Tibial artery (tissue), 4 donors: Measurements from ENCODE around the gene CCDC138.
A peak's percentile ranks its signal among the peaks of the same experiment; 100 is the strongest.
"Not testable (repeated sequence)": the region's sequence is repeated elsewhere in the genome, so short reads cannot be mapped to it uniquely, and the experiment has no call there.

Experiments used
- DNase-seq, 2 donors: peaks; one replicate each; pipeline ENCODE4 v3.0.0-alpha.2; 2019
- H3K27ac ChIP-seq, 2 donors: fragments of 200-600 bp; sonication (generic) in 1 of 2; 1 replicate in 1 of 2; 2 replicates in 1 of 2; pipeline ENCODE4 v1.5.1; 2018 to 2019; ENCODE audit warnings: mild to moderate bottlenecking in 1 of 2
- H3K27me3 ChIP-seq, 2 donors: fragments of 200-600 bp; sonication (generic) in 1 of 2; one replicate each; pipeline versions ENCODE4 v1.5.1 to v1.6.0; 2016 to 2019
- H3K36me3 ChIP-seq, 3 donors: fragments of 200-600 bp; sonication (generic) in 2 of 3; one replicate each; pipeline ENCODE4 v1.5.1; 2016 to 2019; ENCODE audit warnings: mild to moderate bottlenecking in 2 of 3
- H3K4me1 ChIP-seq, 4 donors: fragments of 200-600 bp; sonication (generic) in 2 of 4; 1 replicate in 3 of 4; 2 replicates in 1 of 4; pipeline ENCODE4 v1.5.1; 2016 to 2019
- H3K4me3 ChIP-seq, 2 donors: fragments of 200-600 bp; sonication (generic) in 1 of 2; 1 replicate in 1 of 2; 2 replicates in 1 of 2; pipeline ENCODE4 v1.5.1; 2018 to 2019; ENCODE audit warnings: mild to moderate bottlenecking in 2 of 2
- H3K9me3 ChIP-seq, 3 donors: fragments of 200-600 bp; sonication (generic) in 1 of 3; one replicate each; pipeline ENCODE4 v1.5.1; 2016 to 2019
- intact Hi-C: fragments of 100-400 bp; cut with DNase I; formaldehyde crosslinking; loops from one replicate; pipeline ENCODE4 v1.15.0; 2023; ENCODE audit warnings: low total_unique reads
- TF ChIP-seq, protein P1 (sequence below), 2 experiments: fragments of 200-600 bp in 1 of 2; fragments of 450-650 bp in 1 of 2; IDR thresholded peaks; one replicate each; pipeline ENCODE4 v1.5.1; 2017 to 2019; ENCODE audit warnings: antibody characterized with exemption in 2 of 2, mild to moderate bottlenecking in 1 of 2, moderate library complexity in 1 of 2

CCDC138 gene

DNA sequence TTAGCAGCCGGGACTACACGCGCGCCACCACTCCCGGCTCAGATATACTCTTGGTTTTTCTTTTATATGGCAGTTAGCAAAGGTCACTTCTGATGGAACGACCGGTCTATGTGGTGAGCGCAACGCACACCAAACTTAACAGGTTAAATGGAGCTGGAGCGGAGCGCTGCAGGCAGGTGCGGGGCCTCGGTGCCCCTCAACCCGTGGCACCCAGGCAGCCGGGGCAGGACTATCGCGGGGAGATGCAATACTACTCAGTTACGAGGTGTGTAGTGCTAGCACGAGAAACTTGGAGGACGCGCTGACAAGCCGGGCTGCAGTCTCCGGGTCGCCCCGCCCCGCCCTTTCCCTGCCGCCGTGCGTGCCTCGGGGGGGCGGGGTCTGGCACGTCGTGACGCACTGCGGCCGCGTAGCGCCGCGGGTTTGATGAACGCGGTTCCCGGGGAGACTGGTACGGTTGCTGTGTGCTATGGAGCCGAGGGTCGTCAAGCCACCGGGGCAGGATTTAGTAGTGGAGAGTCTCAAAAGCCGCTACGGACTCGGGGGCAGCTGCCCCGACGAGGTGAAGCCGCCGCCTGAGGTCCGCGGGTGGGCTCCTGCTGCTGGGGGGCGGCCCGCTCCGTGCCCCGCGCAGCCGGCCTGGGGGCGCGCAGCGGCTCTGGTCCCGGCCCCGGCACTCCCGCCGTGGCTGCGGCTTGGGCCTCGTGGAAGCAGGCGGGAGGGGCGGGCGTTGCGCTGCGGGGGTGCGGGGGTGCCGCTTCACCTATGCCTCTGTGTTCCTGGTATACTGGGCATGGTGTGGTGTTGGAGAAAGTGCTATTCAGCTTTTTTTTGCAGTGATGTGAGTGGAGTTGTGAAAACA is at the start of gene CCDC138:
Gene CCDC138 (plus strand): TSS at position 418 of the 862 bp plus-strand sequence. CDS start 52 bp downstream, at position 470.
- Histone ChIP-seq H3K9me3 (no peaks in the 10 kb centered on the region), H3K27me3 (no peaks in the 10 kb centered on the region), H3K4me1 (peaks cover 0 to 12% (median 2%) of the 10 kb centered on the region in 4 donors), H3K36me3 (peaks cover 26 to 29% (median 27%) of the 10 kb centered on the region in 3 donors), H3K27ac (peak within 1 kb of the TSS; percentile 66 to 67), H3K4me3 (peak within 1 kb of the TSS; percentile 77 to 85)
- peak; percentile 75 to 89 for DNase-seq
- intact Hi-C loops = no loop called here
- TF ChIP-seq, protein P1, sequence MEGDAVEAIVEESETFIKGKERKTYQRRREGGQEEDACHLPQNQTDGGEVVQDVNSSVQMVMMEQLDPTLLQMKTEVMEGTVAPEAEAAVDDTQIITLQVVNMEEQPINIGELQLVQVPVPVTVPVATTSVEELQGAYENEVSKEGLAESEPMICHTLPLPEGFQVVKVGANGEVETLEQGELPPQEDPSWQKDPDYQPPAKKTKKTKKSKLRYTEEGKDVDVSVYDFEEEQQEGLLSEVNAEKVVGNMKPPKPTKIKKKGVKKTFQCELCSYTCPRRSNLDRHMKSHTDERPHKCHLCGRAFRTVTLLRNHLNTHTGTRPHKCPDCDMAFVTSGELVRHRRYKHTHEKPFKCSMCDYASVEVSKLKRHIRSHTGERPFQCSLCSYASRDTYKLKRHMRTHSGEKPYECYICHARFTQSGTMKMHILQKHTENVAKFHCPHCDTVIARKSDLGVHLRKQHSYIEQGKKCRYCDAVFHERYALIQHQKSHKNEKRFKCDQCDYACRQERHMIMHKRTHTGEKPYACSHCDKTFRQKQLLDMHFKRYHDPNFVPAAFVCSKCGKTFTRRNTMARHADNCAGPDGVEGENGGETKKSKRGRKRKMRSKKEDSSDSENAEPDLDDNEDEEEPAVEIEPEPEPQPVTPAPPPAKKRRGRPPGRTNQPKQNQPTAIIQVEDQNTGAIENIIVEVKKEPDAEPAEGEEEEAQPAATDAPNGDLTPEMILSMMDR (IDR thresholded peaks at IDR 0.05) = no peak

GRCh38 chr2:108757973-108758372 is 28.6 kb upstream of the CCDC138 start:
- H3K36me3 ChIP-seq = peaks cover 17 to 36% (median 27%) of the 10 kb centered on the region in 3 donors
- H3K27me3 ChIP-seq, H3K27ac ChIP-seq, H3K9me3 ChIP-seq, intact Hi-C loops, DNase-seq, H3K4me1 ChIP-seq, H3K4me3 ChIP-seq: not testable (repeated sequence)

- H3K36me3 ChIP-seq = peaks cover 31 to 39% (median 36%) of the 10 kb centered on the region in 3 donors
- intact Hi-C loops, DNase-seq, H3K27ac ChIP-seq, H3K27me3 ChIP-seq, H3K9me3 ChIP-seq, H3K4me1 ChIP-seq, H3K4me3 ChIP-seq: not testable (repeated sequence)
Measured at GRCh38 chr2:108762618-108763017, 24.0 kb upstream of the CCDC138 start.

GRCh38 chr2:108766671-108767070 is 19.9 kb upstream of the CCDC138 start:
- H3K9me3 ChIP-seq, H3K27me3 ChIP-seq, intact Hi-C loops, H3K4me1 ChIP-seq, DNase-seq, H3K4me3 ChIP-seq, H3K27ac ChIP-seq: not testable (repeated sequence)
- peaks cover 36 to 43% (median 41%) of the 10 kb centered on the region in 3 donors for H3K36me3 ChIP-seq

- H3K27me3 ChIP-seq, H3K27ac ChIP-seq, DNase-seq, H3K4me3 ChIP-seq, H3K9me3 ChIP-seq, H3K4me1 ChIP-seq, intact Hi-C loops: not testable (repeated sequence)
- peaks cover 45 to 52% (median 51%) of the 10 kb centered on the region in 3 donors for H3K36me3 ChIP-seq
Measured at GRCh38 chr2:108767859-108768258, 18.7 kb upstream of the CCDC138 start.

GRCh38 chr2:108776475-108776874 is 10.1 kb upstream of the CCDC138 start:
- H3K9me3 ChIP-seq = no peaks in the 10 kb centered on the region
- TF ChIP-seq, protein P1 (IDR thresholded peaks at IDR 0.05) = no peak
- H3K4me1 ChIP-seq = no peaks in the 10 kb centered on the region
- no peak overlapping the region for H3K4me3 ChIP-seq
- no peak for DNase-seq
- intact Hi-C loops = no loop called here
- no peaks in the 10 kb centered on the region for H3K27me3 ChIP-seq
- peaks cover 47 to 94% (median 50%) of the 10 kb centered on the region in 3 donors for H3K36me3 ChIP-seq
- H3K27ac ChIP-seq = no peak overlapping the region

DNA sequence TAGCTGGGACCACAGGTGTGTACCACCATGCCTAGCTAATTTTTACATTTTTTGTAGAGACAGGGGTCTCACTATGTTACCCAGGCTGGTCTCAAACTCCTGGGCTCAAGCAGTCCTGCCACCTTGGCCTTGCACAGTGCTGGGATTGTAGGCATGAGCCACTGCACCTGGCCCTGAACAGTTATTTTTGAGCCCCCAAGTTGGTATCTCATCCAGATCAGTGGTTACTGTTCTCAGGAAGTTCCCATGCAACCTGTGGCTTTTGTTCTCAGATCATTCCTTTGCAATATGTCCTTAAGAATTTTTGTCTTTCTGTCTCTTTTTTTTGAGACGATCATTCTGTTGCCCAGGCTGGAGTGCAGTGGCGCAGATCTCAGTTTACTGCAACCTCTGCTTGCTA is 7.7 kb upstream of the CCDC138 start:
- H3K9me3 ChIP-seq = no peaks in the 10 kb centered on the region
- H3K27ac ChIP-seq = no peak overlapping the region
- intact Hi-C loops = no loop called here
- no peak overlapping the region for H3K4me3 ChIP-seq
- no peaks in the 10 kb centered on the region for H3K4me1 ChIP-seq
- no peaks in the 10 kb centered on the region for H3K27me3 ChIP-seq
- H3K36me3 ChIP-seq = peaks cover 47 to 92% (median 49%) of the 10 kb centered on the region in 3 donors
- TF ChIP-seq, protein P1 (IDR thresholded peaks at IDR 0.05) = no peak
- DNase-seq = no peak
